ENCODE results near the gene NPY1R. TPM values are rescaled to one million over a fixed set of nuclear protein-coding genes. Genes with fewer than 3 reads are reported as not detected.

The NPY1R gene
- total and polyA plus RNA-seq, 5 donors: 4.4 to 11.3 (median 5.5) TPM

DNA sequence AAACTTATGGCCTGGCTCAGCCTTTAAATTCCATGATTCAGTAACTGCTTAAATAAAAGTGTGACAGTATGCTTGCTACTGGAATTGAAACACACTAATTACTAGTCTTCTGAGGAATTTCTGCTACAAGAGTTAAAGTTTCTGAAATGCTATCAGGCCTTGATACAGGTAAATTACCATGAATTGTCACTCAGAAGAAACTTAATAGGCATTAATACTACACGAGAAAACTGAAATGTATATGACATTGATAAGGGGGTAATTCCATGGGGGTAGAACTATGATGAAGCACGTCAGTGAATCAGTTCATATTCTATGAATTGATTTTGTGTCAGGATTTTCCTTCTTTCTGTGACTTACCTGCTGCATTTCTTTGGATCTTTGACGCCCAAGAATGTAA, 3.0 kb upstream of the NPY1R start:
- Histone ChIP-seq H3K4me1 (ENCODE audit: control insufficient read depth, insufficient read depth, low read length) (no peaks in the 10 kb centered on the region), H3K4me3 (ENCODE audit: low read length) (no peak overlapping the region), H3K9me3 (ENCODE audit: control insufficient read depth, low read length) (no peaks in the 10 kb centered on the region), H3K27me3 (ENCODE audit: control insufficient read depth, insufficient read depth) (no peaks in the 10 kb centered on the region), H3K27ac (ENCODE audit: low read length) (no peak overlapping the region)
- ATAC-seq (no peak), DNase-seq (no peak)
- WGBS: 87% methylated on average over 3 of the region's 3 CpGs
- intact Hi-C loops (cut with DNase I): loop anchor here in 1 of 4 donors (10.0 kb wide), 1 partner anchor 691 kb away; no protein-coding TSS in a partner anchor

DNA sequence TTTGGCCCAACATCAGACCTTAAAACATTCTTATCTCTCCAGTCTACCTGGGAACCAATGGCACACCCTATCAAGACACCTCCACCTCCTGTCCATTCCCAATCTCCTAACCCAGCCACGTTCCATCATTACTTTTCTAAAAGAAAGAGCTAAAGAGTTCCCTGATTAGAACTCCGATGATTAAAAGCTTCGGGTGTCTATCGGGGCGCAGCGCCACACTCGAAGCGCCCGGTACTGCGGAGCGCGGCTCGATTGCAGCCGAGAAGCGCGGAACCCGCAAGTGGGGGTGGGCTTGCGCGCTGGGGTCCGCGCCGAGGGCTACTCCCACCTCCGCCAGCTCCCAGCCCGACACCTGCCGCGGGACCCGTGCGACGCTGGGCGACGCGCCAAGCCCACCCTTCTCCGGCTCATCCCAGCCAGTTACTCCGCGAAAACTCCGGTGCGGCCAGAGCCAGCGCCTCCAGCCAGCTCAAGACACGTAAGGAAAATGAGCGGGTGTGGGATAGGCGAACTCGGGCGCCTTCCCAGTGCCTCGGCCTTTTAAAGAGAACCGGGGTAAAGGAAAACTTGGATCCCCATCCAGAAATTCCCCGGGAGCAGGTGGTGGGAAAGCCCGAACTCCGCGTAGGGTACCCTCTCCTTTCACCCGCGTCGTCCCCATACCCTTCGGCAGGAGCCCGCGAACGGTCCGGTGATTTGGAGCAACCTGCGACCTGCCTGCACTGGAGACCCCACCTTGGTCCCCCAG, 593 bp downstream of the NPY1R start:
- Histone ChIP-seq H3K4me1 (ENCODE audit: control insufficient read depth, insufficient read depth, low read length) (no peaks in the 10 kb centered on the region), H3K4me3 (ENCODE audit: low read length) (peak overlapping the region; percentile 60), H3K27me3 (ENCODE audit: control insufficient read depth, insufficient read depth) (no peaks in the 10 kb centered on the region), H3K9me3 (ENCODE audit: control insufficient read depth, low read length) (no peaks in the 10 kb centered on the region), H3K27ac (ENCODE audit: low read length) (no peak overlapping the region)
- 2% methylated on average over 58 of the region's 58 CpGs for WGBS
- DNase-seq (peak; percentile 33 to 76 (median 69)), ATAC-seq (peak; percentile 72 to 74)
- intact Hi-C loops (cut with DNase I): loop anchor here in 2 of 4 donors (5.0 to 10.0 kb wide), 2 partner anchors 687 to 835 kb away; no protein-coding TSS in a partner anchor

DNA sequence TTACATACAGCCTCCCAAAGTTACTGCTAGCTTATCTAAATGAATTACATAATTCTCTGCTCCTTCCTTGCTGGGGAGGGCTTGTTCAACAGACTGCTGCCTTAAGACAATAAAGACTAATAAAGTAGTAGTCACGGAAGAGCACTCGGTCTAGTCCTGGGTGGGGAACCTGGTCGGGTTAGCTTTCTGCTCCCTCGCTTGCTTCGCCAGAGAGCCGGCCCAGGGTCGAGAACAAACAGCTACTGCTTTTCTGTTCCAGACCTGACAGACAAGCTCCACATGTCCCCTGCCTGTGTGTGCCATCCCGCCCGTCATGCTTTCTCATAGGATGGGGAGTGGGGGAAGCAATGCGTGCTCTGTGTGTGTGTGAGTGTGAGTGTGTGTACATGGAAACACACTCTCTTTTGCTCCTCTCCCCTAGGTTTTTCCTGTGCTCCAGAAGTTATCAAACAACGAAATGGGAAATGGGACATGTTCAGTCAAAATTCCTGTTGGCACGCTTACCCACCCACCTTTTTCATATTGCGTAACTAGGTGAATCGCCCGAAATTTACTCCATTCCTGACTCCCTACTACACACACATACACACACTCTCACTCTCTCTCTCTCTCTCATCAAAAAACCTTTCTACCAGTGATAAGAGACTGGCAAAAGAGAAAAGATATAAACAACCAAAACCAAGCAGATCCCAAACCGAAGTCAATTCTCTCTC, 1.3 kb downstream of the NPY1R start:
- no peaks in the 10 kb centered on the region for H3K4me1 ChIP-seq (ENCODE audit: control insufficient read depth, insufficient read depth, low read length)
- H3K27me3 ChIP-seq (ENCODE audit: control insufficient read depth, insufficient read depth): no peaks in the 10 kb centered on the region
- no peak overlapping the region for H3K27ac ChIP-seq (ENCODE audit: low read length)
- no peaks in the 10 kb centered on the region for H3K9me3 ChIP-seq (ENCODE audit: control insufficient read depth, low read length)
- ATAC-seq: peak in 1 of 2 donors; percentile 20
- WGBS: 33% methylated on average over 16 of the region's 16 CpGs
- H3K4me3 ChIP-seq (ENCODE audit: low read length): peak overlapping the region; percentile 60
- DNase-seq: peak in 2 of 3 donors; percentile 18 to 46
- intact Hi-C loops (cut with DNase I): loop anchor here in 2 of 4 donors (5.0 to 10.0 kb wide), 2 partner anchors 686 to 834 kb away; no protein-coding TSS in a partner anchor

DNA sequence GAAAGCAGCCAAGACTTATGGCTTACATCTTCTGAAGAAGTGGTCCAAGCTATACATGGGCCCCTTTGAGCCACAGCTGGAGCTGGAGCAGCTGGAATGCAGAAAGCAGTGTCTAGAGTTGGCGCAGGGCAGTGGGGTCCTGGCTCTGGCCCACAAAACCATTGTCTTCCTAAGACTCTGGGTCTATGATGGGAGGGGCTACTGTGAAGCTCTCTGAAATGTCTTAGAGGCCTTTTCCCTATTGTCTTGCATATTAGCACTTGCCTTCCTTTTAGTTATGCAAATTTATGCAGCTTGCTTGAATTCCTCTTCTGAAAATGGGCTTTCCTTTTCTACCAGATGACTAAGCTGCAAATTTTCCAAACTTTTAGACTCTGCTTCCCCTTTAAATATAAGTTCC, 15.3 kb downstream of the NPY1R start:
- no peaks in the 10 kb centered on the region for H3K27me3 ChIP-seq (ENCODE audit: control insufficient read depth, insufficient read depth)
- no peak for ATAC-seq
- intact Hi-C loops (cut with DNase I): no loop called here
- no peaks in the 10 kb centered on the region for H3K4me1 ChIP-seq (ENCODE audit: control insufficient read depth, insufficient read depth, low read length)
- no peak for DNase-seq
- WGBS: 0% methylated on average over 1 of the region's 1 CpG
- no peak overlapping the region for H3K4me3 ChIP-seq (ENCODE audit: low read length)
- no peak overlapping the region for H3K27ac ChIP-seq (ENCODE audit: low read length)
- H3K9me3 ChIP-seq (ENCODE audit: control insufficient read depth, low read length): peaks cover 4% of the 10 kb centered on the region

DNA sequence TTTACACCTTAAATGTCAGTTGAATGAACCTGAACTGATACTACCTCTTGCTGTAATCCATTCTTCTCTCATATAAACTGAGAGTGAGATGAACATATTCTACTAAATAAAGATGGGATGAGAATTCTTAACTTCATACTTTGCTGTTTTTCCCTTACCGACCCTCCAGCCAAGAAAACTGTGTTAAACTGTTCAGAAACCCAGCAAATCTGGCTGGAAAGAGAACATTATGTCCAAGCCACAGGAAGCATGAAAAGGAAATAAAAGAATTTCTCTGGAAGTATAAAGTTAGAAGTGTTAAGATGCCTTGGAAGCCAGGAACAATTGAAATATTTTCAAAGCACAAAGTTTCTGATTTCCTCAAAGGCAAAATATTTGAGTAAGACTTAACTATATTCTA, 22.9 kb downstream of the NPY1R start:
- H3K27me3 ChIP-seq (ENCODE audit: control insufficient read depth, insufficient read depth): no peaks in the 10 kb centered on the region
- no peak for ATAC-seq
- H3K9me3 ChIP-seq (ENCODE audit: control insufficient read depth, low read length): no peaks in the 10 kb centered on the region
- DNase-seq: no peak
- no peak overlapping the region for H3K27ac ChIP-seq (ENCODE audit: low read length)
- H3K4me1 ChIP-seq (ENCODE audit: control insufficient read depth, insufficient read depth, low read length): no peaks in the 10 kb centered on the region
- 37% methylated on average over 1 of the region's 1 CpG for WGBS
- no peak overlapping the region for H3K4me3 ChIP-seq (ENCODE audit: low read length)
- intact Hi-C loops (cut with DNase I): no loop called here

DNA sequence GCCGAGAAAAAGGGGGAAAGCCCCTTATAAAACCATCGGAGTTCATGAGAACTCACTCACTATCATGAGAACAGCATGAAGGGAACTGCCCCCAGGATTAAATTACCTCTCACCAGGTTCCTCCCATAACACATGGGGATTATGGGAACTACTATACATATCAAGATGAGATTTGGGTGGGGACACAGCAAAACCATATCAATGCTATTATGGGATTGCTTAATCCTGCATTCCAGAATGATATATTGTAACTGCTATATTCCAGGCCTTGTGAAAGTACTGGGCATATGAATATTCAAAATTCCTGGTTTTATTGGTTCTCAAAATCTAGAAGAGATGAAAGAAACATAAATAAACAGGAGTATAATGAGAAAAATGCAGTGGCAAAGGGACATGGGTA, 29.3 kb downstream of the NPY1R start:
- no peak for ATAC-seq
- intact Hi-C loops (cut with DNase I): no loop called here

DNA sequence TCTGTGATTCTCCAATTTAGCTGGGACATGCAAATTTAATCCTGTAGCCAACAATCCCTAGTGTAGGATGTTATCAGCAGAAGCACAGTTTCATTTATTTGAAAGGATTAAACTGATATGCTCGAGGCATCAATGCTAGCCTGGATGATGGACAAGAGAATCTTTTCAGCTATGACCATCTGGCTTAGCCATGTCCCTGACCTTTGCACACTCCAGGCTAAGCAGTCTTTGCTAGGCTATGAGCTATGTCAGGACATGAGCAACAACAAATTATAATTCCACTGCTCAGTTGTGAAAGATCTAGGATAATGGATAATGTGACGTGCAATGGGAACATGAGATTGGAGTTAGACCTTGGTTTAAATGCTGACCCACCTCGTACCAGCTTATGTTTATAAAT, 32.0 kb downstream of the NPY1R start:
- Histone ChIP-seq H3K4me3 (ENCODE audit: low read length) (no peak overlapping the region), H3K4me1 (ENCODE audit: control insufficient read depth, insufficient read depth, low read length) (no peaks in the 10 kb centered on the region), H3K27ac (ENCODE audit: low read length) (no peak overlapping the region), H3K9me3 (ENCODE audit: control insufficient read depth, low read length) (no peaks in the 10 kb centered on the region), H3K27me3 (ENCODE audit: control insufficient read depth, insufficient read depth) (no peaks in the 10 kb centered on the region)
- DNase-seq: no peak
- WGBS: 55% methylated on average over 3 of the region's 3 CpGs
- no peak for ATAC-seq
- intact Hi-C loops (cut with DNase I): no loop called here

More for the DNA sequence above, 29.3 kb downstream of the NPY1R start:
- H3K27me3 ChIP-seq (ENCODE audit: control insufficient read depth, insufficient read depth): no peaks in the 10 kb centered on the region
- no peaks in the 10 kb centered on the region for H3K4me1 ChIP-seq (ENCODE audit: control insufficient read depth, insufficient read depth, low read length)
- H3K27ac ChIP-seq (ENCODE audit: low read length): no peak overlapping the region
- no peaks in the 10 kb centered on the region for H3K9me3 ChIP-seq (ENCODE audit: control insufficient read depth, low read length)
- DNase-seq: no peak
- no peak overlapping the region for H3K4me3 ChIP-seq (ENCODE audit: low read length)
- 94% methylated on average over 2 of the region's 2 CpGs for WGBS

DNA sequence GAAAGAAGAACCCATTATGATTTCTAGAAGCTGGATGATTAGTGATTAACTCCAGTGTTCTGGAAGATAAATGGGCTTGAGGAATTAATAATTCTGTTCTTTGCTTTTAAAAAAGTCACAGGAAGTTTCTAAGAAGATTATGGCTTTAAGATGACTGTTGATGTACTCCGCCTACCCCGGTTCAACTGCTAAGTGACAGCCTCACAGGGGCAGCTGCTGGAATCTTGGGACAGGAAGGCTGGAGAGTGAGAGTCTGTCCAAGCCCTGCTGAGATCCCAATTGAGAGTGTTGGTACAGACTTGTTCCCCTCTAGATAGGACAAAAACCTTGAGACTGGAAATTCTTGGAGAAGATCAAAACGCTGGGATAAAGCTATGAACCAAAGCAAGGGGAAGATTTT, 37.3 kb downstream of the NPY1R start:
- no peak for DNase-seq
- no peak for ATAC-seq
- intact Hi-C loops (cut with DNase I): no loop called here
- H3K4me3 ChIP-seq (ENCODE audit: low read length): no peak overlapping the region
- no peak overlapping the region for H3K27ac ChIP-seq (ENCODE audit: low read length)
- 64% methylated on average over 3 of the region's 3 CpGs for WGBS
- no peaks in the 10 kb centered on the region for H3K27me3 ChIP-seq (ENCODE audit: control insufficient read depth, insufficient read depth)
- no peaks in the 10 kb centered on the region for H3K4me1 ChIP-seq (ENCODE audit: control insufficient read depth, insufficient read depth, low read length)
- no peaks in the 10 kb centered on the region for H3K9me3 ChIP-seq (ENCODE audit: control insufficient read depth, low read length)

DNA sequence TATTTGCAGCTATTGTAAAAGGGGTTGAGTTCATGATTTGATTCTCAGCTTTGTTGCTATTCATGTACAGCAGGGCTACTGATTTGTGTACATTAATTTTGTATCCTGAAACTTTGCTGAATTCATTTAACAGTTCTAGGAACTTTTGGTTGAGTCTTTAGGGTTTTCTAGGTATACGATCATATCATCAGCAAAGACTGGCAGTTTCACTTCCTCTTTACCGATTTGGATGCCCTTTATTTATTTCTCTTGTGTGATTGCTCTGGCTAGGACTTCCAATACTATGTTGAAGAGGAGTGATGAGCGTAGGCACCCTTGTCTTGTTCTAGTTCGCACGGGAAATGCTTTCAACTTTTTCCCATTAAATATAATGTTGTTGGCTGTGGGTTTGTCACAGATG, 48.1 kb downstream of the NPY1R start:
- Histone ChIP-seq H3K9me3 (ENCODE audit: control insufficient read depth, low read length) (no peaks in the 10 kb centered on the region), H3K4me1 (ENCODE audit: control insufficient read depth, insufficient read depth, low read length) (no peaks in the 10 kb centered on the region), H3K27ac (ENCODE audit: low read length) (no peak overlapping the region), H3K27me3 (ENCODE audit: control insufficient read depth, insufficient read depth) (no peaks in the 10 kb centered on the region), H3K4me3 (ENCODE audit: low read length) (no peak overlapping the region)
- WGBS: 89% methylated on average over 5 of the region's 5 CpGs
- intact Hi-C loops (cut with DNase I): no loop called here
- DNase-seq (no peak), ATAC-seq (no peak)

DNA sequence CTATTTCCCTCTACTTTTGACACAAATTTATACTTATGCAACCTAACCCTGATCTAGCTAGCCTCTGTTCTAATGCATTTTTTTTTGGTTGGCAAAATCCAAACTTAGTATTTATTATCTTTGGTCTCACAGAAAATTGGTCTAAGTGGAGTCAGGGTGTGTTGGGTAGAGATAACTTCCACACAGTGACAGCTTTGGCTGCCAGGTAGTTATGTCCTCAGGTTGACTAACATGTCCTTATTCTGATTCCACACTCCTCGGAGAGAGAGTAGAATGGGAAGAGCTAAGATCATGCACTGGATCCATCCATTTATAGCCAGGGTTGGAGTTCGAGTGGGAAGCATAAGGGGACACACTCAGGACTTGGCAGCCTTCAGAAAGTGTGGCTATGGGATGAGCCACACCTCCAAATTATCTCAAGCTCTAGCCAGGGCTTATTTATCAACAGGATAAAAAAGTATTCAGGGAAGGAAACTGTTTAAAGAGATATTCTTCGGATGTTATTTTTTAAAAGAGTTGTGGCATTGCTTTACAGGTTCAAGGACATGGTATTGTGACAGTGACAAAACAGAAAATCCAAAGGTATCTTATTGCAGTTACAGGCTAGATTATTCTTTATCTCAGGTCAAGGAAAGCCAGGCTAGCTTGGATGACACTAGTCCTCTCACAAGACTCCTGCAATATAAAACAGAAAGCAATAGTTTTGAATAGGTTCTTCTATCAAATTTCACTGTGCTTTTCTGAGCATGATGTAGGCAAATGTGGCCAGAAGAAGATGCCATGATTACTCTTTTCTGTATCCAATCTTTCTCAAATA, 51.5 kb downstream of the NPY1R start:
- H3K4me1 ChIP-seq (ENCODE audit: control insufficient read depth, insufficient read depth, low read length): no peaks in the 10 kb centered on the region
- no peak overlapping the region for H3K4me3 ChIP-seq (ENCODE audit: low read length)
- ATAC-seq: no peak
- DNase-seq: no peak
- H3K27ac ChIP-seq (ENCODE audit: low read length): no peak overlapping the region
- no peaks in the 10 kb centered on the region for H3K27me3 ChIP-seq (ENCODE audit: control insufficient read depth, insufficient read depth)
- H3K9me3 ChIP-seq (ENCODE audit: control insufficient read depth, low read length): no peaks in the 10 kb centered on the region
- intact Hi-C loops (cut with DNase I): no loop called here
- 22% methylated on average over 3 of the region's 3 CpGs for WGBS

DNA sequence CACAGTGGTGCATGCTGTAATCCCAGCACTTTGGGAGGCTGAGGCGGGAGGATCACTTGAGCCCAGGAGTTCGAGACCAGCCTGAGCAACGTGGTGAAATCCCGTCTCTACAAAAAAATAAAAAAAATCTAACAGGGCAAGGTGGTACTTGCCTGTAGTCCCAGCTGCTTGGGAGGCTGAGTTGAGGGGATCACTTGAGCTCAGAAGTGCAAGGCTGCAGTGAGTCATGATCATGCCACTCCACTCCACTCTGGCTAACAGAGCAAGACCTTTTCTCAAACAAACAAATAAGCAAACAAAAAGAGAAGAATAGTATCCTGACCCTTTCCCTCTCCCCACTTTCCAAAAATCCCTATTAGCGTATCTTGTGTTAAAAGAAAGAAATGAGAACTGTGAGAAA, 52.7 kb downstream of the NPY1R start:
- H3K27me3 ChIP-seq (ENCODE audit: control insufficient read depth, insufficient read depth): no peaks in the 10 kb centered on the region
- no peak for DNase-seq
- H3K4me1 ChIP-seq (ENCODE audit: control insufficient read depth, insufficient read depth, low read length): no peaks in the 10 kb centered on the region
- H3K9me3 ChIP-seq (ENCODE audit: control insufficient read depth, low read length): no peaks in the 10 kb centered on the region
- ATAC-seq: no peak
- H3K4me3 ChIP-seq (ENCODE audit: low read length): no peak overlapping the region
- intact Hi-C loops (cut with DNase I): no loop called here
- no peak overlapping the region for H3K27ac ChIP-seq (ENCODE audit: low read length)
- WGBS: 81% methylated on average over 5 of the region's 5 CpGs

Measured in right cardiac atrium (tissue), 5 donors.